Limb (tissue), 2 donors: Measurements from ENCODE around the gene PEX11B.

Experiments
- DNase-seq, 2 donors: peaks; one replicate each; pipeline ENCODE4 v3.0.0-alpha.2; 2016; ENCODE audit errors: extremely low spot score in 2 of 2

PEX11B gene

GRCh38 chr1:145871994-145872924 lies 46.3 kb downstream of the PEX11B start:
- peak; percentile 38 to 70 for DNase-seq

DNA sequence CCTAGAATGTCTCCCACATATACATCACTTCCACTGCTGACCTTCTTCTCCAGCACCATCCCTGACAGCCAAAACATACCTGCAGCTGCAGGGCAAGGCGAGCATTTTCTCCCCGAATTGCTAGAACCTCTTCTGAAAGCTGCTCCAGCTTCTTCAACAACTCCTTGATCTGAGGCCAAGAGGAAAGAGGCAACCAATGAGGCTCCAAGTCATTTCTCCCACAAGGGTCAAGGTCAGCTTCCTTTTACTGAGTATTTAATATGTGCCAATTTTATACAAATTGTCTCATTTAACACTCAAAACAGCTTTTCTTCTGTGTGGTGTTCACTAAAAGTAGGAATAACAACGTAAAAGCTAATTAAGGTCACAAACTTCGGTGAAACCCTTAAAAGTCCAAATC lies 50.3 kb downstream of the PEX11B start:
- no peak for DNase-seq

- peak in 1 of 2 donors; percentile 75 for DNase-seq
These were observed 55.1 kb downstream of the PEX11B start for GRCh38 chr1:145863282-145864018.
